ENCODE measurements around the gene RPGR. TPM values are rescaled to one million over a fixed set of nuclear protein-coding genes. Genes with fewer than 3 reads are reported as not detected.

RPGR gene
- total RNA-seq, 2 donors from 2014 or later: 14.8 to 21.1 TPM

GRCh38 chrX:38232079-38232686 is 95.1 kb downstream of the RPGR start:
- Histone ChIP-seq H3K9me3 (no peaks in the 10 kb centered on the region), H3K27ac (no peak overlapping the region), H3K36me3 (replicated peaks in 1 of 2; ENCODE audit: insufficient read depth in 1 of 2, low read depth in 2 of 2) (no peaks in the 10 kb centered on the region), H3K4me1 (no peaks in the 10 kb centered on the region), H3K4me3 (no peak overlapping the region), H3K27me3 (no peaks in the 10 kb centered on the region)
- DNase-seq (no peak), ATAC-seq (no peak)
- WGBS, 2 donors: 71 to 80% methylated on average over 3 of the region's 3 CpGs
- intact Hi-C loops (cut with DNase I): no loop called here
- no peak for TF ChIP-seq POLR2A (IDR thresholded peaks at IDR 0.05)
- no peak for TF ChIP-seq CTCF (IDR thresholded peaks at IDR 0.05)

- intact Hi-C loops (cut with DNase I): no loop called here
- TF ChIP-seq POLR2A (IDR thresholded peaks at IDR 0.05) (no peak), CTCF (IDR thresholded peaks at IDR 0.05) (no peak)
Measured at GRCh38 chrX:38225093-38225492, 102.2 kb downstream of the RPGR start.

GRCh38 chrX:38224160-38224559 is 103.1 kb downstream of the RPGR start:
- intact Hi-C loops (cut with DNase I): no loop called here
- Histone ChIP-seq H3K4me1 (peaks cover 7% of the 10 kb centered on the region), H3K27me3 (no peaks in the 10 kb centered on the region), H3K9me3 (no peaks in the 10 kb centered on the region), H3K4me3 (no peak overlapping the region), H3K27ac (no peak overlapping the region), H3K36me3 (replicated peaks in 1 of 2; ENCODE audit: insufficient read depth in 1 of 2, low read depth in 2 of 2) (no peaks in the 10 kb centered on the region)
- no peak for DNase-seq
- ATAC-seq: no peak
- TF ChIP-seq CTCF (IDR thresholded peaks at IDR 0.05): no peak
- TF ChIP-seq POLR2A (IDR thresholded peaks at IDR 0.05): no peak

More at GRCh38 chrX:38225093-38225492, 102.2 kb downstream of the RPGR start:
- Histone ChIP-seq H3K9me3 (no peaks in the 10 kb centered on the region), H3K27ac (no peak overlapping the region), H3K36me3 (replicated peaks in 1 of 2; ENCODE audit: insufficient read depth in 1 of 2, low read depth in 2 of 2) (no peaks in the 10 kb centered on the region), H3K4me1 (peaks cover 2% of the 10 kb centered on the region), H3K4me3 (no peak overlapping the region), H3K27me3 (no peaks in the 10 kb centered on the region)
- 29 to 33% methylated on average over 2 to 3 of the region's 3 CpGs for WGBS, 2 donors
- ATAC-seq: no peak
- no peak for DNase-seq

DNA sequence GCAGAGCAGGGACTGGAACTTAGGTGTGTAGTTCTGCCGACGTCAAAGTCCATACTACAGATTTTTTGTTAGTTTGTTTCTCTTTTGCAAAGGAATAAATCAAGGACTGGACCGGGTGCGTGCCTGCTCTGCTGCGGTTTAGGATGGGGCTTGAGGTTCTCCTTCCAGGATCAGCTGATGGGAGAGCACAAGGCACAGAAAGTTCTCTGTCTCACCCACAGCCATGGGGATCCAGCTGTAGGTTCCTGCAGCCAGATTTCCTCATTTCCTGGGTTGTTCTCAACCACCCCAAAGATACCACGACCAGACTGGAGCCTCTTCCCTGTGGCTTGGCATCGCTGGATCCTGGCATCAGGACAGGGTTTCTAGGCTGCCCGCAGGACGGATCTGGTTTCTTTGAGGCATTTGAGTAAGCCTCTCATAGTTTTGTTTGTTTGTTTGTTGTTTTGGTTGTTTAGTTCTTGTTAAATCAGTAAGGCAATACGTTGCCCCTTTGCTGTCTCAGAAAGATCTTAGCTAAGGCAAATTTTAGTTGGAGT is 105.8 kb downstream of the RPGR start:
- 61 to 90% methylated on average over 7 to 10 of the region's 10 CpGs for WGBS, 2 donors
- no peak for TF ChIP-seq POLR2A (IDR thresholded peaks at IDR 0.05)
- TF ChIP-seq CTCF (IDR thresholded peaks at IDR 0.05): no peak
- intact Hi-C loops (cut with DNase I): no loop called here
- Histone ChIP-seq H3K4me1 (peaks cover 7% of the 10 kb centered on the region), H3K9me3 (no peaks in the 10 kb centered on the region), H3K4me3 (no peak overlapping the region), H3K27ac (no peak overlapping the region), H3K36me3 (replicated peaks in 1 of 2; ENCODE audit: insufficient read depth in 1 of 2, low read depth in 2 of 2) (no peaks in the 10 kb centered on the region), H3K27me3 (no peaks in the 10 kb centered on the region)
- no peak for ATAC-seq
- no peak for DNase-seq

Measured in body of pancreas (tissue), 4 donors.